Activated CD4-positive, alpha-beta memory T cell treated with anti-CD3 and anti-CD28 coated beads, Interleukin-2, amount 10 ng/mL, durations not matched to agents 7 days and 5 days (primary cell): Measurements from ENCODE around the gene CRIP1. TPM values are rescaled to one million over a fixed set of nuclear protein-coding genes. Genes with fewer than 3 reads are reported as not detected.

Experiments used
- CTCF ChIA-PET: fragments of 350-600 bp; sonication (Branson Sonifier 250); formaldehyde crosslinking; loops from one replicate; lab custom pipeline; 2021; ENCODE audit warnings: antibody characterized with exemption, inconsistent platforms; lab: Charles Lee
- POLR2A ChIA-PET: fragments of 350-600 bp; sonication (Branson Sonifier 250); formaldehyde crosslinking; loops from one replicate; lab custom pipeline; 2021; ENCODE audit warnings: antibody characterized with exemption; lab: Charles Lee
- DNase-seq: peaks from one replicate; pipeline ENCODE4 v3.0.0-alpha.2; 2020
- H3K27ac Mint-ChIP-seq: one replicate; pipeline ENCODE4 v1.8.0; 2021; ENCODE audit warnings: mild to moderate bottlenecking, mixed read lengths
- H3K27me3 Mint-ChIP-seq: one replicate; pipeline ENCODE4 v1.8.0; 2021; ENCODE audit warnings: mixed read lengths
- H3K36me3 Mint-ChIP-seq: one replicate; pipeline ENCODE4 v1.8.0; 2021; ENCODE audit warnings: low read depth, mixed read lengths
- H3K4me1 Mint-ChIP-seq: one replicate; pipeline ENCODE4 v1.8.0; 2021; ENCODE audit warnings: mixed read lengths
- H3K4me3 Mint-ChIP-seq: one replicate; pipeline ENCODE4 v1.8.0; 2021; ENCODE audit warnings: mild to moderate bottlenecking, mixed read lengths
- H3K9me3 Mint-ChIP-seq: one replicate; pipeline ENCODE4 v1.8.0; 2021; ENCODE audit warnings: mixed read lengths
- total RNA-seq, 2 experiments: library from RNA; stranded (reverse); gene quantifications; one replicate each; pipeline ENCODE4 v1.2.3, GENCODE V29; 2021

The CRIP1 gene
- total RNA-seq, 2 experiments from 2014 or later: 875 to 883 TPM

GRCh38 chr14:105455766-105456660 lies 30.7 kb upstream of the CRIP1 start:
- H3K9me3 Mint-ChIP-seq: no peaks in the 10 kb centered on the region
- DNase-seq: no peak
- ChIA-PET POLR2A (no interaction called here), CTCF (interaction anchor here (1.1 kb wide), 1 partner anchor 34 kb away, joined by 5 read pairs; no protein-coding TSS in a partner anchor)
- H3K4me1 Mint-ChIP-seq: no peaks in the 10 kb centered on the region
- peaks cover 10% of the 10 kb centered on the region for H3K36me3 Mint-ChIP-seq
- H3K27ac Mint-ChIP-seq: no peak overlapping the region
- H3K4me3 Mint-ChIP-seq: no peak overlapping the region
- H3K27me3 Mint-ChIP-seq: no peaks in the 10 kb centered on the region

- no peaks in the 10 kb centered on the region for H3K4me1 Mint-ChIP-seq
- no peaks in the 10 kb centered on the region for H3K9me3 Mint-ChIP-seq
- POLR2A ChIA-PET: interaction anchor here (0.5 kb wide), 1 partner anchor 45 kb away, joined by 3 read pairs; no protein-coding TSS in a partner anchor
- CTCF ChIA-PET: interaction anchor here (1.1 to 1.2 kb wide), 2 partner anchors 9 to 33 kb away, joined by 3 to 5 read pairs; no protein-coding TSS in a partner anchor
- no peak overlapping the region for H3K27ac Mint-ChIP-seq
- DNase-seq: no peak
- no peak overlapping the region for H3K4me3 Mint-ChIP-seq
- no peaks in the 10 kb centered on the region for H3K27me3 Mint-ChIP-seq
- H3K36me3 Mint-ChIP-seq: peaks cover 14% of the 10 kb centered on the region
Measured at GRCh38 chr14:105456736-105457617, 29.7 kb upstream of the CRIP1 start.

GRCh38 chr14:105458010-105458409 lies 28.7 kb upstream of the CRIP1 start:
- no peak overlapping the region for H3K4me3 Mint-ChIP-seq
- no peak for DNase-seq
- no peak overlapping the region for H3K27ac Mint-ChIP-seq
- H3K9me3 Mint-ChIP-seq: no peaks in the 10 kb centered on the region
- H3K4me1 Mint-ChIP-seq: no peaks in the 10 kb centered on the region
- POLR2A ChIA-PET: no interaction called here
- H3K27me3 Mint-ChIP-seq: no peaks in the 10 kb centered on the region
- peaks cover 14% of the 10 kb centered on the region for H3K36me3 Mint-ChIP-seq
- CTCF ChIA-PET: interaction anchor here (1.2 kb wide), 1 partner anchor 10 kb away, joined by 3 read pairs; no protein-coding TSS in a partner anchor

DNA sequence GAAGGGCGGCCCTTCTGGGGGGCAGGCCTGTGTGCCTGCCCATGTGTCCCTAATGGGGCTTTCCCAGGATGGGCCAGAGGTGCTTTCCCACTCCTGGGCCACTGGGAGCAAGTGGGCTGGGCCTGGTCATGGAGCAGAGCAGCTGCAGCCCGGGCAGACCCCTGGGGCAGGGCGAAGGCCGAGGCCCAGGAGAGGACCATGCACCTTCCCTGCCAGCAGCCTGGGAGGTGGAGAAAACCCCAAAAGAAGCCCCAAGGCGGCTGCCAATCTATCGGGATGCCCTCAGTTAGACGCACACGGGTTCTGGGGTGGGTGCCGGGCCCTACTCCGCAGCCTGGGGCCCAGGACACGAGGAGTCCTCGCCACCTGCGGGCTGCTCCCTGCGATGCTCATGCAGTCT lies 28.1 kb upstream of the CRIP1 start:
- POLR2A ChIA-PET: no interaction called here
- H3K36me3 Mint-ChIP-seq: peaks cover 11% of the 10 kb centered on the region
- H3K9me3 Mint-ChIP-seq: no peaks in the 10 kb centered on the region
- no peak overlapping the region for H3K4me3 Mint-ChIP-seq
- DNase-seq: no peak
- CTCF ChIA-PET: no interaction called here
- no peaks in the 10 kb centered on the region for H3K4me1 Mint-ChIP-seq
- no peak overlapping the region for H3K27ac Mint-ChIP-seq
- H3K27me3 Mint-ChIP-seq: no peaks in the 10 kb centered on the region

GRCh38 chr14:105460116-105460515 lies 26.6 kb upstream of the CRIP1 start:
- ChIA-PET CTCF (no interaction called here), POLR2A (no interaction called here)
- H3K4me1 Mint-ChIP-seq: no peaks in the 10 kb centered on the region
- no peak overlapping the region for H3K27ac Mint-ChIP-seq
- peaks cover 11% of the 10 kb centered on the region for H3K36me3 Mint-ChIP-seq
- H3K9me3 Mint-ChIP-seq: no peaks in the 10 kb centered on the region
- H3K27me3 Mint-ChIP-seq: no peaks in the 10 kb centered on the region
- no peak for DNase-seq
- H3K4me3 Mint-ChIP-seq: no peak overlapping the region

DNA sequence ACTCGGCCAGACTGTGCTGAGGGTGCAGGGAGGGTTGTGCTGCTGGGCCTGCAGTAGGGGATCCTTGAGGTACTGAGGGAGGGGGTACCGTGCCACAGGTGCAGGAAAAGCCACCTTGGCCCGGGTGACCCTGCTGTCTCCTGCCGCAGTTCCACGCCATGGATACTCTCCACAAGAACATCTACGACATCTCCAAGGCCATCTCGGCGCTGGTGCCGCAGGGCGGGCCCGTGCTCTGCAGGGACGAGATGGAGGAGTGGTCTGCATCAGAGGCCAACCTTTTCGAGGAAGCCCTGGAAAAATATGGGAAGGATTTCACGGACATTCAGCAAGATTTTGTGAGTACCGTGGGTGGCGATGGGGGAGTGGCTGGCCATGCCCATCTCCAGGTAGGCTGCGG lies 26.1 kb upstream of the CRIP1 start:
- H3K27me3 Mint-ChIP-seq: no peaks in the 10 kb centered on the region
- DNase-seq: no peak
- ChIA-PET CTCF (no interaction called here), POLR2A (no interaction called here)
- H3K27ac Mint-ChIP-seq: no peak overlapping the region
- peaks cover 7% of the 10 kb centered on the region for H3K36me3 Mint-ChIP-seq
- no peaks in the 10 kb centered on the region for H3K9me3 Mint-ChIP-seq
- no peak overlapping the region for H3K4me3 Mint-ChIP-seq
- H3K4me1 Mint-ChIP-seq: no peaks in the 10 kb centered on the region

DNA sequence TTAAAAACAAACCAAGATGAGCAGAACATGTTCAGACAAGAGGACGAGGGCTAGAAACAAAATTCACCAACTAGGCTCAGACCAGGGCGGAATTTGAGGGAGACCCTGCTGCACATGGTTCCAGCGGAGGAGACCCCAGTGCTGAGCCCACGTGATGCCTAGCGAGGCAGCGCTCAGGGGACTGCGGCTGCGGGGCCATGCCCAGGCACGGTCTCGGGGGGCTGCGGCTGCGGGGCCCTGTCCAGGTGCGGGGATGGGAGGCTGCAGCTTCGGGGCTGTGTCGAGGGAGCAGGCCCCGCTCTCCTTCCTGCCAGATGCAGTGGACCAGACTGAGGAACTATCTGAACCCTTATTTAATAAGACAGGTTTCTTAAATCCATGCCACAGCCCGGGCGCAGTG lies 24.8 kb upstream of the CRIP1 start:
- Mint-ChIP-seq H3K27ac (no peak overlapping the region), H3K27me3 (no peaks in the 10 kb centered on the region), H3K9me3 (no peaks in the 10 kb centered on the region), H3K4me3 (no peak overlapping the region), H3K4me1 (no peaks in the 10 kb centered on the region), H3K36me3 (peaks cover 7% of the 10 kb centered on the region)
- DNase-seq: no peak
- POLR2A ChIA-PET: no interaction called here
- CTCF ChIA-PET: no interaction called here

GRCh38 chr14:105464501-105464900 lies 22.2 kb upstream of the CRIP1 start:
- H3K9me3 Mint-ChIP-seq: no peaks in the 10 kb centered on the region
- H3K36me3 Mint-ChIP-seq: peaks cover 7% of the 10 kb centered on the region
- ChIA-PET CTCF (no interaction called here), POLR2A (no interaction called here)
- H3K27ac Mint-ChIP-seq: no peak overlapping the region
- no peak for DNase-seq
- no peaks in the 10 kb centered on the region for H3K27me3 Mint-ChIP-seq
- H3K4me1 Mint-ChIP-seq: no peaks in the 10 kb centered on the region
- H3K4me3 Mint-ChIP-seq: no peak overlapping the region

DNA sequence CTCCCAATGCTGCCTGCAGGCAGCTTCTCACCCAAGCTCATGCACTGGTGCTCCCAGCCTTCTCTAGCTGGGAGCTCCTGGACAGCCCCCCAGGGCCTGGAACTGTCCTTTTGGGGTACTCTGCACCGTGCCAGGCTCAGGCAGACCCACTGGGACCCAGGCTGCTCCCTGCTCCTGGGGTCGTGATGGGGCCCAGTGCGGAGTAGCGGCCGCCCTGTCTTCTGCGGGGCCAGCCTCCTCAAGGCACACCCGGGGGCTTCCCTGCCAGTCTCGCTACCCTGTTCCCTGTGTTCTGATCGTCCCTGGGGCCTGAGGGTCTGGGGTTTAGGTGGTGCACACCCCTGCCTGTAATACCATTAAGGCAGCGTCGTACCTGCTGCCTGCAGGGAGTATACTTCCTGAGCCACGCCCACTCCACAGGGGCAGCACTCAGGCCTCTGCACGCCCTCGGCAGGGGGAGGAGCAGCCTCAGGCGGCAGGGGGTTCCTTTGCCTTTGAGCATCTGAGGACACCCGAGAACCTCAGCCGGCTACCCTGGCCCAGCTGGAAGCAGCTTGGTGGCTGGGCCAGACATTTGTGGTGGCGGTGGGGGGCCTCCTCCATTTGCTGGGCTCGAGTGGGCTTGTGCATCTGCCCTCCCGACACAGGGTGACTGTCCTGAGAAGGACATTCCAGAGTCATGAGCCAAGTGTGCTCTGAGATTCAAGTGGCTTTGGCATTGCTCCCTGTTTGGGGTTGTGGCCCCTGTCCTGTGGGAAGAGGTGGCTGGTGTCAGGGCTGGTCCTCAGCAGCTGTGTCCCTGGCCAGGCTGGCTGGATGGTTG lies 21.3 kb upstream of the CRIP1 start:
- H3K9me3 Mint-ChIP-seq: no peaks in the 10 kb centered on the region
- DNase-seq: no peak
- no peaks in the 10 kb centered on the region for H3K27me3 Mint-ChIP-seq
- H3K4me3 Mint-ChIP-seq: no peak overlapping the region
- no peaks in the 10 kb centered on the region for H3K4me1 Mint-ChIP-seq
- no peak overlapping the region for H3K27ac Mint-ChIP-seq
- H3K36me3 Mint-ChIP-seq: peaks cover 7% of the 10 kb centered on the region
- CTCF ChIA-PET: no interaction called here
- POLR2A ChIA-PET: no interaction called here

DNA sequence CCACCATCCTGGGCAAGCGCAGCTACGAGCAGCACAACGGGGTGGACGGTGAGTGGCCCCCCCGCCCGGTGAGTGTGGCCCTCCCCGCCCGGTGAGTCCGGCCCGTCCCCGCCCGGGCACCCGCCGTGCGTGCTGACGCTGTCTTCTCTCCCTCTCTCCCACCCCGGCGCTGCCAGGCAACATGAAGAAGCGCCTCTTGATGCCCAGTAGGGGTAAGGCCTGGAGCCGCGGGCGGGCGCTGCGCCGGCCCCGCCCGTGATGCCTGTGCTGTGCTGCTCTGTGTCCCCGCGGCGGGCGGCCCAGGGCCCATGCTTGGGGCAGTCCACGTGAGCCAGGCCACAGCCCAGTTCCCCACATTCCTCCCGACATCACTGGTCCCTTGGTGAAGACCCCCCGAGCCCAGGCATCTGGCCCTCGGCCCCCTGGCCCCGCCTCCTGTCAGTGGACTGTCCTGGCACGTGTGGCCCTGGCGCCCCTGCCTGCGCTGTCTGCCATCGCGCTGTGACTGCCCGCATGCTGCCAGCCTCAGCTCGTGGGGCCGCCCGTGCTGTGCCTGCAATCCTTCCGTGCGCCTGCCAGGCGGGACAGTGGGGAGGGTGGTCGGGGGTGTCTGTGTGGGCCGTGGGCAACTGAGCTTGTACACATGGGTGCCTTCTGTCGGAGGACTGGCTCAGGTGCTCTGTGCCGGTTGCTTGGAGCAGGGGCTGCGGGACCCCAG lies 20.0 kb upstream of the CRIP1 start:
- H3K27me3 Mint-ChIP-seq: no peaks in the 10 kb centered on the region
- no peak for DNase-seq
- POLR2A ChIA-PET: no interaction called here
- H3K9me3 Mint-ChIP-seq: no peaks in the 10 kb centered on the region
- no peak overlapping the region for H3K4me3 Mint-ChIP-seq
- H3K36me3 Mint-ChIP-seq: peaks cover under 1% of the 10 kb centered on the region
- no peak overlapping the region for H3K27ac Mint-ChIP-seq
- CTCF ChIA-PET: interaction anchor here (1.4 kb wide), 1 partner anchor 14 kb away, joined by 4 read pairs; no protein-coding TSS in a partner anchor
- H3K4me1 Mint-ChIP-seq: no peaks in the 10 kb centered on the region

DNA sequence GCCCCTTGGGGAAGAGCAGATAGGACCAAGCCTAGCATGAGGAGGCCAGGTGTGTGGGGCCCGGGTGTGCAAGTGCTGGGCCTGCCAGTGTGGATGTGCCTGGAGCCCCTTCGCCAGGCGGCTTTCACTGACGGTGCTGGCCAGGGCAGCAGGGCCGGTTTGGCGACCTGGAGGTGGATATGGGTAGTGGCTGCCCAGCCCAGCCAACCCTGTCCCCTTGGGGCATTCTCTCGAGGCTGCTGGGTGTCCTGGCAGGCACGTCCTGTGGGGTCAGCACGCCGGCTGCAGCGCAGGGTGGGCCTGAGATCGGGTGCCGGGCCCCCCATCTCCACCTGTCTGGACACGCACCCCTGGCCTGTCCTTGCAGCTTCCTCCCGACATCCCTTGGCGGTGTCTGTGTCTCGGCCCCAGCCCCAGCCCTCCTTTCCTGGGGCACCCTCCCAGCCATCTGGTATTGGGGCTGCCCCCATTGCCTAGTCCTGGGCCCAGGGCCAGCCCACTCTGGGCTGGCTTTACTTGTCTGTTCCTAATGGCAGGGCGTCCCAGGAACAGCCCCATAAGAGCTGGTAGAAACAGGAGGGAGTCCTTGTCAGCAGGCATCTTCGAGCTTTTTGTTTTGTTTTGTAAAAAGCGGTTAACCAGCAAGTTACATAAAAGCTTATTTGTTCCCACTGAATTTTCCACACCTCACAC lies 19.3 kb upstream of the CRIP1 start:
- CTCF ChIA-PET: interaction anchor here (1.4 to 1.6 kb wide), 2 partner anchors 13 to 23 kb away, joined by 4 to 7 read pairs; no protein-coding TSS in a partner anchor
- H3K36me3 Mint-ChIP-seq: no peaks in the 10 kb centered on the region

More for the DNA sequence above, 19.3 kb upstream of the CRIP1 start:
- POLR2A ChIA-PET: no interaction called here
- Mint-ChIP-seq H3K27ac (no peak overlapping the region), H3K27me3 (no peaks in the 10 kb centered on the region), H3K4me1 (no peaks in the 10 kb centered on the region), H3K9me3 (no peaks in the 10 kb centered on the region), H3K4me3 (no peak overlapping the region)
- no peak for DNase-seq
